Loucy (cell line): ENCODE measurements around the gene QPCT.

ENCODE experiments used
- CTCF ChIP-seq: fragments of 200-600 bp; sonication (generic); conservative IDR thresholded peaks from 2 replicates; pipeline ENCODE4 v1.5.1; 2014; ENCODE audit warnings: mild to moderate bottlenecking, antibody characterized with exemption, low read length
- EZH2phosphoT487 ChIP-seq: fragments of 200-600 bp; IDR thresholded peaks from 2 replicates; pipeline ENCODE4 v1.6.1; 2018; ENCODE audit warnings: antibody characterized with exemption, mild to moderate bottlenecking, moderate library complexity, borderline replicate concordance

GRCh38 chr2:37315364-37315763, 29.1 kb upstream of the QPCT start:
- no peak for TF ChIP-seq CTCF
- no peak for TF ChIP-seq EZH2phosphoT487
